Stimulated activated CD4-positive, alpha-beta T cell treated with anti-CD3 and anti-CD28 coated beads, Interleukin-1b, Interleukin-23, amount 100 ng/mL, for 24 hours (primary cell): ENCODE data around the gene ZBTB9.
"Not testable (repeated sequence)": the region's sequence is repeated elsewhere in the genome, so short reads cannot be mapped to it uniquely, and the experiment has no call there.

Experiments used
- DNase-seq, 4 experiments: peaks; one replicate each; pipeline ENCODE4 v3.0.0-alpha.2; 2020; ENCODE audit warnings: low read depth in 4 of 4, low spot score in 1 of 4

The ZBTB9 gene

GRCh38 chr6:33459226-33459625 lies 4.8 kb downstream of the ZBTB9 start:
- DNase-seq, result no peak

GRCh38 chr6:33466075-33466735 lies 11.8 kb downstream of the ZBTB9 start:
- no peak for DNase-seq

- no peak for DNase-seq
Measured at GRCh38 chr6:33467091-33467490, 12.7 kb downstream of the ZBTB9 start.

DNA sequence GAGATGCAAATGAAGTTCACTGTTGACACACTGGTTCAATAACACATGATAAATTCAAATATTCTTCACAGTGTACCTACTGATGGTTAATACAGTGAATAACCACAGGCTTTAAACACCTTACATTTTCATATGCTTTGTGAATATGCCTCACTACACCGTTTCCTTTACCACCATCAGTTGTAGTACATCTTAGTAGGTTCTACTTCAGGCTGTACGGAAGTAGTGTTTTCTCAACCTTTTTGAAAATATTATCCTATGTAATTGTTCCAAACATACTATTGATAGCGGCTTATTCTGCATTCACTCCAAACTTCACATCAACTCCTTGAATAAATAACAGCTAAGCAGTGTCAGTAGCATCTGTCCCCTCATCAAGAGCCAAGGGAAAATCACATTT lies 15.3 kb downstream of the ZBTB9 start:
- no peak for DNase-seq

GRCh38 chr6:33477864-33478263 lies 23.5 kb downstream of the ZBTB9 start:
- no peak for DNase-seq

DNA sequence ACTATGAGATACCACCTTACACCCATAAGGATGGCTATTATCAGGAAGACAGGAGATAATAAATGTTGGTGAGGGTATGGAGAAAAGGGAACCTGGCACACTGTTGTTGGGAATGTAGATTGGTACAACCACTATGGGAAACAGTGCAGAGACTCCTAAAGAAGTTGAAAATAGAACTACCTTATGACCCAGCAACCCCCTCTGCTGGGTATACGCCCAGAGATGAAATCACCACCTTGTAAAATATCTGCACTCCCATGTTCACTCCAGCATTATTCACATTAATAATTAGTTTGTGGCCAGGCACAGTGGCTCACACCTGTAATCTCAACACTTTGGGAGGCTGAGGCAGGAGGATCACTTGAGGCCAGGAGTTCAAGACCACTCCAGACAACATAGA lies 26.8 kb downstream of the ZBTB9 start:
- no peak for DNase-seq

DNA sequence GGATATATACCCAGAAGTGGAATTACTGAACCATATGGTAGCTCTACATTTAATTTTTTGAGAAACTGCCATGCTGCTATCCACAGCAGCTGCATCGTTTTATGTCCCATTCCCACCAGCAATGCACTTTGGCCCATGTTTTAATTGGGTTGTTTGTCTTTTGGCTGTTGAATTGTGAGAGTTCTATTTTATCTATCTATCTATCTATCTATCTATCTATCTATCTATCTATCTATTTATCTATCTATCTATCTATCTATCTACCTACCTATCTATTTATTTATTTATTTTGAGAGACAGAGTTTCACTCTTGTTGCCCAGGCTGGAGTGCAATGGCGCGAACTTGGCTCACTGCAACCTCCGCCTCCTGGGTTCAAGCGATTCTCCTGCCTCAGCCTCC lies 28.2 kb downstream of the ZBTB9 start:
- not testable (repeated sequence) for DNase-seq

GRCh38 chr6:33483678-33484077 lies 29.3 kb downstream of the ZBTB9 start:
- DNase-seq, result no peak

GRCh38 chr6:33484673-33485262 lies 30.4 kb downstream of the ZBTB9 start:
- DNase-seq, result not testable (repeated sequence)

DNA sequence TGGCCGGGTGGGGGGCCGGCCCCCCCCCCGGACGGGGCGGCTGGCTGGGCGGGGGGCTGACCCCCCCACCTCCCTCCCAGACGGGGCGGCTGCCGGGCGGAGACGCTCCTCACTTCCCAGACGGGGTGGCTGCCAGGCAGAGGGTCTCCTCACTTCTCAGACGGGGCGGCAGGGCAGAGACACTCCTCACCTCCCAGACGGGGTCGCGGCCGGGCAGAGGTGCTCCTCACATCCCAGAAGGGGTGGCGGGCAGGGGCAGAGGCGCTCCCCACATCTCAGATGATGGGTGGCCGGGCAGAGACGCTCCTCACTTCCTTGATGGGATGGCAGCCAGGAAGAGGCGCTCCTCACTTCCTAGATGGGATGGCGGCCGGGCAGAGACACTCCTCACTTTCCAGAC lies 31.3 kb downstream of the ZBTB9 start:
- DNase-seq, result not testable (repeated sequence)

GRCh38 chr6:33488339-33488738 lies 34.0 kb downstream of the ZBTB9 start:
- no peak for DNase-seq

GRCh38 chr6:33490198-33490597 lies 35.8 kb downstream of the ZBTB9 start:
- no peak for DNase-seq

DNA sequence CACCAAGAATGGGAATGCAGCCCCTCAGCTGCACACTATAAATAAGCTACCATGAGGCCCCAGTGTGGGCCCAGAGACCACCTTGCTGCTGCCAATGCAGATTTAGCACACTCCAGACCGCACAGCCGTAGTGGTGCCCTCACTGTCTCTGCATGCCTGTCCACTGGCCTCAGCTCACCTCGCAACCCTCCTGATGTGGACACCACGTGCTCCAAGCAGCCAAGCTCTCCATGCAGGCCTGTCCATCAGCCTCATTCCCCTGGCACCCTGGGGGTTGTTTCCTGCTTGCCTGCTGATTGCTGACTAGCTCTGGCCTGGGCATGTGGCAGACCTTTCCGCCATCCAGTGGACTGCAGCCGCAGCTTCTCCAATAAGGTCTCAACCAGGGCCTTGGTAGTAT lies 36.2 kb downstream of the ZBTB9 start:
- no peak for DNase-seq

DNA sequence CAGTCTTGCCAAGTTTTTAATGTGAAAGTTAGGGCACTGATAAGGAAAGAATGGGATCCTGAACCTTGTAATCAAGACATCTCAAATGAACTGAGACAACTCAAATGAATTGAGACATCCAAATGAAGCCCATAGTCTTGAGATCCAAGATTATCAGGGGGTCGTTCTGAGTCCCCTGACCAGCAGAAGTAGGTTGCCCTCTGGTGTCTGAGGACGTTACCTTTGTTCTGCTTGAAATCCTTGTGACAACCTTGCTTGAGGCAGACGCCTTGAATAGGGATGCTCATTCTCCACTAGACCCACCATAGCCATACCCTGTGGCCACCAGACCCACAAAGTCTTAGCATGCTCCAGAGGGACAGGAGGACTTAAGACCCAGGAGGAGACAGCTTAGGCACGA lies 37.7 kb downstream of the ZBTB9 start:
- no peak for DNase-seq

- no peak for DNase-seq
Measured at GRCh38 chr6:33497157-33497556, 42.8 kb downstream of the ZBTB9 start.

- DNase-seq, result no peak
Measured at GRCh38 chr6:33502486-33502885, 48.1 kb downstream of the ZBTB9 start.

- DNase-seq, result no peak
Measured at GRCh38 chr6:33504486-33504885, 50.1 kb downstream of the ZBTB9 start.

DNA sequence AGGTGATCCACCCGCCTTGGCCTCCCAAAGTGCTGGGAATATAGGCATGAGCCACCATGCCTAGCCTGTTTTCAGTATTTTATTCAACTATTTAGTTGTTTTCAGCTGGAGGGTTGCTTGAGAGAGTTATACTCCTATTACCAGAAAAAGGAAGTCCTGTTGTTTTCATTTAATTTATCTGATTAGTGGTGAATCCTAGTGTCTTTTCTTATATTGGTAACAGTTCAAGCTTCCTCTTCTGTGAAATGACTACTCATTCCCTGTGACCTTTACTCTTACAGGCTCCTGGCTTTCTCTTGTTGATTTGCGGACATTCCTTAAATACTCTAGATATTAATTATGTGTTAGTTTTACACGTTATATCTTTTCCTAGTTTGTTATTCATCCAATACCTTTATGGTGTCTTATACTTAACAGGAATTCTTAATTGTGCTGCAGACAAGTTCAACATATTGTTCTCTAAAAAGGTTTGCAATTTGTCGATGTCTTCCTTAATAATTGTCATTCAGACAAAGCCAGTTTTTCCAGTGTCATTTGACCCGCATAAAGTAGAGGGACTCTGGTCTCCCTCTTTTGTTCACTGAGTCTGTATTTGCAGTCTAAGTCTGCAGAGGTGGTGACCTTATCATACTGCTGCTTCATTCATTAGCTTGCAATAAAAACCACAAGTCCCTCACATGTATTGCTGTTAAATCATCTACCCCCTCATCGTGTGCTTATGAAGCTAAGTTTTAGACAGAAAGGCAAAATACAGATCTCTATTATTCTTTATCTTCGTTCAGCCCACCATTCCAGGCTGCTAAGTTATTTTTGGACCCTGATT lies 51.4 kb downstream of the ZBTB9 start:
- DNase-seq, result no peak
